Measurements from ENCODE around the gene CADM3.

CADM3 gene

DNA sequence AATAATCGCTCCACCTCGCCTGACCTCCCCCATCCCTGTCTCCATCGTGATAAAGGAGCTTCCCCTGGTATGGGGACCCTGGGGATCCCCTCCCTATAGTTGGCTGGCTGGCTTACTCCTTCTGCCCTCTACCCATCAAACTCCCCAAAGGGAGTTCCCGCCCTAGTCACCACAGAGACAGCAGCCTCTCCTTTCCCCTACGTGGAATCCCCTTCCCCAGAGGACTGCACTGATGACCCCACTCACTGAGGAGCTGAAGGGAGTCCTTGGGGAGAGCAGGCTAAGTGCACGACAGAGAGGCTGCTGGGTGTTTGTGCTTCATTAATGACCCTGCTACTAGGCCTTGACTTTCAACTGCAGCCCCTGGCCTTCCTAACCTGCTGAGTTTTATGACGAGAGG is 1.9 kb downstream of the CADM3 start:
- DNase-seq (ENCODE audit: low read depth in 2 of 2) = no peak

DNA sequence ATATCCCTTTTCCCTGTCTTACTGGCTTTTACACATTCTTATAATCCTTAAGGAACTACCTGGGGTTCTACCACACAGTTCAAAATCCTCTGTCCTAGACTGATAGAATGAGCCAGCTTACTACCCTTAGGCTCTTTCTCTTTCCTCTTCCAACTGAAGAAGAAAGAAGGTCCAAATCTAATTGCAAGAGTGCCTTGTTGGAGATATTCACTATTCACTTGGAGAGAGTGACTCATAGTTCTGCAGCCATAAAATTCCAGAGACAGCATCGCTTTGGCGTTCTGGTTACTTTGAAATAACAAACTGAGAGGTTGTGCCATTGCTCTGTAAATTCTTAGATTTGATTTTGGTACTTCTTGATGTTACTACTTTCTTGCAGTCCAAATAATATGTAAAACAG is 4.2 kb downstream of the CADM3 start:
- no peak for DNase-seq (ENCODE audit: low read depth in 2 of 2)

DNA sequence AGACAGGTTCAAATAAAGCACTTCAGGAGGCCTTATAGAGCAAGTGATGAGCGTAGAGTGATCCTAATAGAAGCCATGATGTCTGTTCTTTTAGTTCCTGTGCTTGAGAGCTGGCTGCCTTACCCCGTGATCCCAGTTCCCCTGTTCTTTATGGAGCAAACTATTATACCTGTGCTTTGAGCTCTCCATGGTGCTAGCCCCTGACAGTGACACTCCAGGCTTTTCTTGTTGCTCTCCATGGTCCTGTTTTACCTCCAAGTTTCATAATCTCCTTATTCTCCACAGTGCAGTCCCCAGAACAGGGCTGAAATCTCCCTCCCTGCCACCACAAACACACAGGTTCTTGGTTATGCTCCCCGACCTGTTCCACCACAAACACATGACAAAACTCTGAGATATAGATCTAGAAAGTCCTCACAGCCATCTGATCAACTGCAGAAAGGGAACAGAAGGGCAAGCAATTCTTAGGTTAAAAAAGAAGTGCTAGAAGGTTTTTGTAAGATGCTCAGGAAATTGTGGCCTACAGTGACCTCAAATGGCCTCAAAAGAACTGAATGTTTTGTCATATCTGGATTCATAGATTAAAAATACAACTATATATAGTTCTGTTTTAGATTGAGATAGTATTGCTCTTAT is 6.0 kb downstream of the CADM3 start:
- peak; percentile 25 to 33 for DNase-seq (ENCODE audit: low read depth in 2 of 2)

GRCh38 chr1:159179906-159180305 is 8.5 kb downstream of the CADM3 start:
- DNase-seq (ENCODE audit: low read depth in 2 of 2) = no peak

- no peak for DNase-seq (ENCODE audit: low read depth in 2 of 2)
These were observed 9.1 kb downstream of the CADM3 start for GRCh38 chr1:159180516-159180915.

DNA sequence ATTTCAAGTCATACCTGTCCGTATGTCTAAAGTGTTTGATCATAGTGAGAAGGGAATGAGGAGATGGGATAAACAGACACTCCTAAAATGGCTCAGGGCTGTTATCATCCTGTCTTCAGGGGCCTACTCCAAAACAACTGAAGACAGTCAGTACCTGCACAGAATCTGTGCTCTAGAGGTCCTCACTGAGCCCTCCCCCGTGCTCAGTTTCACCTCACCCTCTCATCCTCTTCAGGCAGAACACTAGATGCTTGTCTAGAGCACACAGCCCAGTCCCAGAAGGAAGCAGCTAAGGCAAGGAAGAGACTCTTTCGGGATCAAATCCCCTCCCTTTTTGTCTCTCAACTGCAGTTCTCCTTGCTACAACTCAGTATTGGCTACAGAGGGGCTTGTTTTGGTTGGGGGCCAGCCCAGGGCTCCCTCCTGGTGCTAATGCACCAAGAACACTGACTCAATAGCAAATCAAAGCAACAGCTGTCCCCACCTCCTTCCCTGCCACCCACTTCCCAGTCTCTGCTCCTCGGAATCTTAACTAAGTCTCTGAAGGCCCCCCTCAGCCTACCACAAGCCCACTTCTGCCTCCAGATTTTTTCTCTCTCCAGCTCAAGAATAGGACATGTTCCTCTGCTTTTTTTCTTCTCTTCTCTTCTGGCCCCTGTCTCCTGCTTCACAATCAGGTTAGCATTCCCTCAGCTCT is 10.1 kb downstream of the CADM3 start:
- DNase-seq (ENCODE audit: low read depth in 2 of 2) = no peak

DNA sequence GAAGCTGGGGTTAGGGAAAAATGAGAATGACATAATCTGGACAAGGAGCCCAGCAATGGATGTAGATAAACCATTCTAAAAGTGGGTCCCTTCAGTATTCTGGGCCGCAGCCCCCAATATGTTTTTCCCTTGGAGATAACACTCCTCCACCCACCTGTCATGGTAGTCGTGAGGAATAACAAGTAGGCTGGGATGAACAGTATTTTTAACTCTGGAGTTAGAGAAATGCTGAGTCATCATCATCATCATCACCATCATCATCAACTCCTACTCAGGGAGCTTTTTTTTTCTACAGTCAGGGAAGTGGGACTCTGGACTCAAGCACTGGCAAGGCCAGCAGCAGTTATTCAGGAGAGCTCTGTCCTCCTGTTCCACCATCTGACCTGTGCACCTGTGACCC is 12.8 kb downstream of the CADM3 start:
- DNase-seq (ENCODE audit: low read depth in 2 of 2) = no peak

GRCh38 chr1:159185121-159185520 is 13.7 kb downstream of the CADM3 start:
- no peak for DNase-seq (ENCODE audit: low read depth in 2 of 2)

DNA sequence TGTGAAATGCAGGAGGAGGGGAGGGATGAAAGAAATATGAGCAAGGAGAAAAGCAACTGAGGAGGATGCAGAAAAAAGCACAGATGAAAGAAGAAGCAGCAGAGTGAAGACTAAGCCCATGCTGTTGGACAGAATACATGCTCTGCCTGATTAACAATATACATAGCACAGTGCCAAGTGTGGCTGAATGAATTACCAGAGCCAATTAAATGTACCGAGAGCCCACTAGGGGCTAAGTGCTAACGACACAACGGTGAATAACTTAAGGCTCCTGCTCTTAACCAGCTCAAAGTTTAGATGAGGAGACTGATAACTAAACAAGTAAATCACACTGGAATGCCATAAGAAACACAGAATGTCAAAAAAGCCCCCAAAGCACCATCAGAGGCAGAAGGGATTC is 15.6 kb downstream of the CADM3 start:
- DNase-seq (ENCODE audit: low read depth in 2 of 2) = no peak

GRCh38 chr1:159187647-159188374 is 16.4 kb downstream of the CADM3 start:
- no peak for DNase-seq (ENCODE audit: low read depth in 2 of 2)

DNA sequence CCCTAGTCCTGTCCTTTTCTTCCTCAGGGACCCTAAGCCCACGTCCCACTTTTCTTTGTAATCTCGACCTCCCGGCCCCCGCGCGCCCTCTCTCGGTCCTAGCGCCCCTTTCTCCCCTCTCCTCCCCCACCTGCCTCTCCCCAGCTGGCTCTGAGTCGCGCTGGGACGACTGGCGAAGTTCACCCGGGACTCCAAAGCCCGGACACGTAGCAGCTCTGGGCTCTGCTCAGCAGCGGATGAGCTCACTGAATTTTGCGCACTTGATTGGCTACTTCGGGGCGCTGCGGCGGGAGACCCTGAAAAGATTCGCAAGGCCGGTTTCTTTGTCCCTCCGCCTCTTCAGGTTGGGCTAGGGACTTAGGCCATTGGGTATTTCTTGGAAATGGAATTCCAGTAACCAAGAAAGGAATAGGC is 17.0 kb downstream of the CADM3 start:
- DNase-seq (ENCODE audit: low read depth in 2 of 2) = no peak

GRCh38 chr1:159190441-159190840 is 19.0 kb downstream of the CADM3 start:
- no peak for DNase-seq (ENCODE audit: low read depth in 2 of 2)

DNA sequence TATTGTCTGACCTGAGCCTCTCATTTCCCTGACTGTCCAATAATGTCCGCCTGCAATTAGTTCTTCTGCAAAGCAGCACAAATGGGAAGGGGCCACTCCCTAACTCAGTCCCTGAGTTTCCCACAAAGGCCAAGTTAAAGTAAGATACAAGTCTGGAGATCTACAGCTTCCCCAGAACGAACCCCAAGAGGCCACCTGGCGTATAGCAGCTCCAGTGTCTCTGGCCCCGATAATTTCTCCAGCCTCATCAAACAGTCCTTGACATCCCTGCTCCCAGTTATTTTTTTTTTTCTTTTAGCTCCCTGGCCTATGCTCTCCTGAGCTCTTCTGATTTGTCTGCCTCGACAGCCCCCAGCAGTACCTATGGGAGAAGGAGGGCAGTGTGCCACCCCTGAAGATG is 25.1 kb downstream of the CADM3 start:
- DNase-seq (ENCODE audit: low read depth in 2 of 2) = no peak

DNA sequence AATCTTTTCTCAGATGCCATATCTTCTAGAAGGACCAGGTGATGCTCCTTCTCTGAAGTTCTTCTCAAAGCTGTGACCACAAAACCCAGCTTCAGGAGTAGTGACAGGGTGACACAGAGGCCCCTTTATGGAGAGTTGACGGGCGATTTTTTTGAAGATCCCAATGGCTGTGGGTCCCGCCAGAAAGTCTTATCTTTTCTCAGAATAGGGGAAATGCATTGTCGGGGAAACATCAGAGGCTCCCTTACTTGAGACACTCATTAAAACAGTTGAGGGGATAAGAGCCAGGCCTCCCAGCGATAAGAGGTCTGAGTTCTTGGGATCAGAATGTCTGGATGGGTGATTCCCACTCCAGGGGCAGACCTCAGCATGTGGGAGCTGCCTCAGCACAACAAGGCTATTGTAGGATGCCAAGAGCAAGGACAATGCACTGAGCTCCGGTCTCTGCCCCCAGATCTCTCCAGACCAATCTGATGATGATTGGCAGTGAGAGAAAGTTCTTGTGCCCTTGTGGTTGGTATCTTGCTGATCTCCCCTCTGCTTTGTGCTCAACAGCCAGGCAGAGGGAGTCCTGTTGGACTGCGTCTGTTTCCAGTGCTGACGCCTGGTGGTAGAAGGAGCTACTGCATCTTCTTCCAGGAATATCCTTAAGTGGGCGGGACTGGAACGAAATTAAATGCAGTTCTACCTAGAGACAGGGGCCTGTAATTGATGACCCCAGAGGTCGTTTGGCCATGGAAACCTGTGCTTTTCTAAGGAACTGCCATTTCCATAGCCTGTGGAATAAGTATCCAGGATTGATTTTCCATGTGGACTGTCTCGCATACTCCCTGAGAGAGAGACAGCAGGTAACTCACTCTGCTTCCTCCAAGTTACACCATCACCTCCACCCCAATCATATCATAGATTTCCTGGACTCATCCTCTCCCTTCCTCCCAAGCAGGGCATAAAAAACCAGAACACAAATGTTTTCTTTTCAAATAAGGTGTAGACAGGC is 26.4 kb downstream of the CADM3 start:
- DNase-seq (ENCODE audit: low read depth in 2 of 2) = peak; percentile 25 to 35

GRCh38 chr1:159199901-159200300 is 28.5 kb downstream of the CADM3 start:
- no peak for DNase-seq (ENCODE audit: low read depth in 2 of 2)

GRCh38 chr1:159200769-159201168 is 29.4 kb downstream of the CADM3 start:
- DNase-seq (ENCODE audit: low read depth in 2 of 2) = no peak

- DNase-seq (ENCODE audit: low read depth in 2 of 2) = no peak
These were observed 30.2 kb downstream of the CADM3 start for GRCh38 chr1:159201642-159202041.

DNA sequence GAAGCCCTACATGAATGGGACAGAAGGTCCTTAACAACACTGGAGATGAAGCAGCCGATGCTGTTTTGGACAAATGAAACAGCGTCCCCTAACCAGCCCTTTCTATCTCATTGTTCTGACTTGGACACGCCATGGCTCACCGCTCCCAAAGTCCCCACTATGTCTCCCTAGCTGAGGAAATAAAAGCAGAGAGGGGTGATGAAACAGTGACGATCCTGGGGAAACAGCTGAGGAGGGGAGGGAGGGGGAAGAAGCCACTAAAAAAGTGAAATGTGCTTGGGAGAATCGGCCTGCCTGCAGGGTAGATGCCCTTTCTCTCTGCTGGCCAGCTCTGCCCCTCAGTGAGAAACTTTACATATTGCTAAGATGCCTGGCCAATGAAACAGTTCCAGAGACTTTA is 32.2 kb downstream of the CADM3 start:
- no peak for DNase-seq (ENCODE audit: low read depth in 2 of 2)

GRCh38 chr1:159204161-159205141 is 33.0 kb downstream of the CADM3 start, which contains the start of gene ACKR1:
Gene ACKR1 (plus strand): TSS chr1:159204875. CDS start chr1:159204960, 85 bp downstream.
- DNase-seq (ENCODE audit: low read depth in 2 of 2) = no peak

GRCh38 chr1:159205225-159205624 is 33.8 kb downstream of the CADM3 start:
- DNase-seq (ENCODE audit: low read depth in 2 of 2) = no peak
